SU-DHL-6 (cell line): ENCODE results near the gene LARP6.

ENCODE experiments used
- EZH2phosphoT487 ChIP-seq: fragments of 200-600 bp; sonication (generic), shearing (Covaris generic); conservative IDR thresholded peaks from 2 replicates; pipeline ENCODE4 v1.6.1; 2018; ENCODE audit warnings: mild to moderate bottlenecking, antibody characterized with exemption, low read length, moderate library complexity, mixed read lengths
- TF ChIP-seq, protein P1 (sequence below): fragments of 200-600 bp; sonication (generic); IDR thresholded peaks from one replicate; pipeline ENCODE4 v1.5.1; 2017; ENCODE audit warnings: antibody characterized with exemption, mild to moderate bottlenecking, low read length, moderate library complexity; ENCODE audit not compliant: insufficient read depth, poor library complexity, severe bottlenecking

DNA sequence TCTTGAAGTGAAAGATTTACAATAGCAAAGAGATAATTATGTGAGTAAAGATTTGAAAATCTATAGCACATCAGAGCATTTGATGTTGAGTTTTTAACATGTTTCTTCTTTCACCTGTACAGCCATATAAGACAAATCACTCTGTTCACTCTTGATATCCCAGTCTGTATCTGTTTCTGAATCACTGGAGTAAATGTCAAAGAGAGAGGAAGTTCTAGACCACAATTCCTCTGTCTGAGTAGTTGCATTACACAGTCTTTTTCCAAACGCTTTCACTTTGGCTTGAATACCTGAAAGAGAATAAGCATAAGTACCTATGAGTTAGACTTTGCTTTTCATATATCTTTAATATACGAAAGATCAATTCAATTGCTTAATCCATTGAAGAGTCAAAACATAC is 28.4 kb upstream of the LARP6 start:
- TF ChIP-seq, protein P1, sequence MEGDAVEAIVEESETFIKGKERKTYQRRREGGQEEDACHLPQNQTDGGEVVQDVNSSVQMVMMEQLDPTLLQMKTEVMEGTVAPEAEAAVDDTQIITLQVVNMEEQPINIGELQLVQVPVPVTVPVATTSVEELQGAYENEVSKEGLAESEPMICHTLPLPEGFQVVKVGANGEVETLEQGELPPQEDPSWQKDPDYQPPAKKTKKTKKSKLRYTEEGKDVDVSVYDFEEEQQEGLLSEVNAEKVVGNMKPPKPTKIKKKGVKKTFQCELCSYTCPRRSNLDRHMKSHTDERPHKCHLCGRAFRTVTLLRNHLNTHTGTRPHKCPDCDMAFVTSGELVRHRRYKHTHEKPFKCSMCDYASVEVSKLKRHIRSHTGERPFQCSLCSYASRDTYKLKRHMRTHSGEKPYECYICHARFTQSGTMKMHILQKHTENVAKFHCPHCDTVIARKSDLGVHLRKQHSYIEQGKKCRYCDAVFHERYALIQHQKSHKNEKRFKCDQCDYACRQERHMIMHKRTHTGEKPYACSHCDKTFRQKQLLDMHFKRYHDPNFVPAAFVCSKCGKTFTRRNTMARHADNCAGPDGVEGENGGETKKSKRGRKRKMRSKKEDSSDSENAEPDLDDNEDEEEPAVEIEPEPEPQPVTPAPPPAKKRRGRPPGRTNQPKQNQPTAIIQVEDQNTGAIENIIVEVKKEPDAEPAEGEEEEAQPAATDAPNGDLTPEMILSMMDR: no peak
- no peak for TF ChIP-seq EZH2phosphoT487
